Measurements from ENCODE around the gene CEBPE.
A peak's percentile ranks its signal among the peaks of the same experiment; 100 is the strongest.
"Not testable (repeated sequence)": the region's sequence is repeated elsewhere in the genome, so short reads cannot be mapped to it uniquely, and the experiment has no call there.

The CEBPE gene

GRCh38 chr14:23120541-23121251, 1.6 kb upstream of the CEBPE start:
- DNase-seq: peak; percentile 92

GRCh38 chr14:23119363-23120327, 590 bp upstream of the CEBPE start:
- DNase-seq: no peak

GRCh38 chr14:23117371-23118020, 1.6 kb downstream of the CEBPE start:
- DNase-seq: no peak

- DNase-seq: no peak
Observed at GRCh38 chr14:23115918-23116317, 3.1 kb downstream of the CEBPE start.

GRCh38 chr14:23115039-23115731, 3.9 kb downstream of the CEBPE start:
- DNase-seq: no peak

GRCh38 chr14:23114669-23115038, 4.4 kb downstream of the CEBPE start:
- no peak for DNase-seq

- no peak for DNase-seq
Observed at GRCh38 chr14:23114120-23114458, 5.0 kb downstream of the CEBPE start.

GRCh38 chr14:23113431-23114119, 5.5 kb downstream of the CEBPE start:
- DNase-seq: no peak

- no peak for DNase-seq
Observed at GRCh38 chr14:23112359-23113178, 6.5 kb downstream of the CEBPE start.

- DNase-seq: no peak
Observed at GRCh38 chr14:23110579-23111365, 8.3 kb downstream of the CEBPE start.

GRCh38 chr14:23109769-23110168, 9.3 kb downstream of the CEBPE start:
- DNase-seq: no peak

- DNase-seq: not testable (repeated sequence)
Observed at GRCh38 chr14:23108169-23108568, 10.9 kb downstream of the CEBPE start.

GRCh38 chr14:23107620-23108019, 11.4 kb downstream of the CEBPE start:
- DNase-seq: not testable (repeated sequence)

GRCh38 chr14:23106747-23107045, 12.4 kb downstream of the CEBPE start:
- DNase-seq: no peak

- DNase-seq: no peak
Observed at GRCh38 chr14:23105348-23105824, 13.7 kb downstream of the CEBPE start.

GRCh38 chr14:23104591-23105347, 14.3 kb downstream of the CEBPE start, which contains the start of gene CIROP:
CIROP (minus strand) TSS chr14:23104989; CDS start chr14:23104920, 69 bp downstream.
- DNase-seq: no peak

- no peak for DNase-seq
Observed at GRCh38 chr14:23104070-23104590, 14.9 kb downstream of the CEBPE start.

- DNase-seq: no peak
Observed at GRCh38 chr14:23103581-23103980, 15.5 kb downstream of the CEBPE start.

GRCh38 chr14:23102801-23103200, 16.3 kb downstream of the CEBPE start:
- DNase-seq: no peak
